Common myeloid progenitor, CD34-positive (primary cell): ENCODE data around the gene TTC21A.

Experiments used
- CTCF ChIA-PET: fragments of 350-600 bp; sonication (Branson Sonifier 250); formaldehyde crosslinking; loops from one replicate; lab custom pipeline; 2021; ENCODE audit warnings: antibody characterized with exemption; lab: Charles Lee
- POLR2A ChIA-PET: fragments of 350-600 bp; sonication (Branson Sonifier 250); formaldehyde crosslinking; loops from one replicate; lab custom pipeline; 2021; ENCODE audit warnings: antibody characterized with exemption; lab: Charles Lee
- DNase-seq, 3 donors: peaks; one replicate each; pipeline versions ENCODE4 v3.0.0 to v3.0.0-alpha.2; 2013
- H3K27ac ChIP-seq, 2 experiments: 1 replicate in 1 of 2; 2 replicates in 1 of 2; pipeline ENCODE4 v1.7.0; 2013; ENCODE audit warnings: inconsistent platforms in 2 of 2, low read length in 2 of 2, mild to moderate bottlenecking in 2 of 2, low read depth in 1 of 2, moderate library complexity in 1 of 2; ENCODE audit not compliant: severe bottlenecking in 2 of 2, insufficient read depth in 1 of 2, poor library complexity in 1 of 2
- H3K27me3 ChIP-seq, 5 experiments: replicated peaks in 2 of 5; 1 replicate in 3 of 5; 2 replicates in 2 of 5; pipeline versions ENCODE4 v1.6.1 to v1.7.0; 2013; ENCODE audit warnings: low read length in 4 of 5, mild to moderate bottlenecking in 2 of 5, moderate library complexity in 2 of 5, inconsistent platforms in 1 of 5; ENCODE audit not compliant: insufficient read depth in 5 of 5, control insufficient read depth in 4 of 5
- H3K36me3 ChIP-seq, 4 experiments: 1 replicate in 2 of 4; 2 replicates in 2 of 4; pipeline versions ENCODE4 v1.6.1 to v1.7.0; 2013; ENCODE audit warnings: low read length in 3 of 4, control low read depth in 1 of 4, mild to moderate bottlenecking in 1 of 4; ENCODE audit not compliant: control insufficient read depth in 4 of 4, insufficient read depth in 4 of 4
- H3K4me1 ChIP-seq, 4 experiments: 1 replicate in 3 of 4; 2 replicates in 1 of 4; pipeline versions ENCODE4 v1.6.1 to v1.7.1; 2013; ENCODE audit warnings: low read length in 3 of 4, mild to moderate bottlenecking in 3 of 4, control low read depth in 1 of 4, inconsistent platforms in 1 of 4, moderate library complexity in 1 of 4; ENCODE audit not compliant: control insufficient read depth in 4 of 4, insufficient read depth in 4 of 4; ENCODE audit errors: control extremely low read depth in 1 of 4
- H3K4me3 ChIP-seq, 7 experiments: 1 replicate in 4 of 7; 2 replicates in 3 of 7; pipeline versions ENCODE4 v1.5.1 to v1.7.0; 2013; ENCODE audit warnings: mild to moderate bottlenecking in 7 of 7, low read length in 6 of 7, moderate library complexity in 6 of 7, inconsistent platforms in 2 of 7, low read depth in 2 of 7, control low read depth in 1 of 7; ENCODE audit not compliant: insufficient read depth in 4 of 7, control insufficient read depth in 1 of 7; ENCODE audit errors: extremely low read depth in 1 of 7
- H3K9me3 ChIP-seq, 5 experiments: 1 replicate in 4 of 5; 2 replicates in 1 of 5; pipeline versions ENCODE4 v1.6.1 to v1.7.1; 2013; ENCODE audit warnings: low read length in 4 of 5, mild to moderate bottlenecking in 2 of 5, inconsistent platforms in 1 of 5, low read depth in 1 of 5, moderate library complexity in 1 of 5; ENCODE audit not compliant: control insufficient read depth in 4 of 5, insufficient read depth in 2 of 5; ENCODE audit errors: control extremely low read depth in 1 of 5
- WGBS: methylation state at CpG from one replicate; pipeline ENCODE4 v1.1.5; 2013; ENCODE audit not compliant: insufficient coverage; 5-methylcytosine and 5-hydroxymethylcytosine counted together

Gene TTC21A

DNA sequence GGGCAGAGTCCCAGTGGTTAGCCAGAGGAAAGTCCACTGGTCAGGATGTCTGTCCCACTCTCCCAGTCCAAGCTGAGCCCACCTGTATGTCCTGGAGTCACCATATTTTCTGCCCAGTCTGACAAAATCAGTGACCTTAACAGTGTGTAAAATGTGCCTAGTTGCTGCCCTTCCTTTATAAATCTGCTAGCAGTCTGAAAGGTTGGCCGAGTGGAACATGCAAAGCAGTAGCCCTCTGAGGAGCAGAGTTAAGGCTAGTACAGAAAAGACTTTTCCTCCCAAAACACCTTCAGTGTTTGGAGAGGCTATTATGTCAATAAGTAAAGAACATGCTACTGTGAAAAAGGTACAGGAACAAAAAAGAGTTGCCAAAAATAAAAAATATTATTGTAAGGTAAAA lies 15.3 kb downstream of the TTC21A start:
- Histone ChIP-seq H3K4me1 (peaks cover 2 to 30% (median 22%) of the 10 kb centered on the region in 4 experiments), H3K27me3 (no peaks in the 10 kb centered on the region), H3K4me3 (no peak overlapping the region), H3K9me3 (no peaks in the 10 kb centered on the region), H3K36me3 (no peaks in the 10 kb centered on the region), H3K27ac (no peak overlapping the region)
- WGBS, result 83% methylated on average over 1 of the region's 1 CpG
- POLR2A ChIA-PET, result no interaction called here
- CTCF ChIA-PET, result interaction anchor here (2.7 to 6.5 kb wide), 2 partner anchors 11 to 15 kb away, joined by 9 to 33 read pairs; partner anchors contain the start of genes GORASP1 and TTC21A
- no peak for DNase-seq

DNA sequence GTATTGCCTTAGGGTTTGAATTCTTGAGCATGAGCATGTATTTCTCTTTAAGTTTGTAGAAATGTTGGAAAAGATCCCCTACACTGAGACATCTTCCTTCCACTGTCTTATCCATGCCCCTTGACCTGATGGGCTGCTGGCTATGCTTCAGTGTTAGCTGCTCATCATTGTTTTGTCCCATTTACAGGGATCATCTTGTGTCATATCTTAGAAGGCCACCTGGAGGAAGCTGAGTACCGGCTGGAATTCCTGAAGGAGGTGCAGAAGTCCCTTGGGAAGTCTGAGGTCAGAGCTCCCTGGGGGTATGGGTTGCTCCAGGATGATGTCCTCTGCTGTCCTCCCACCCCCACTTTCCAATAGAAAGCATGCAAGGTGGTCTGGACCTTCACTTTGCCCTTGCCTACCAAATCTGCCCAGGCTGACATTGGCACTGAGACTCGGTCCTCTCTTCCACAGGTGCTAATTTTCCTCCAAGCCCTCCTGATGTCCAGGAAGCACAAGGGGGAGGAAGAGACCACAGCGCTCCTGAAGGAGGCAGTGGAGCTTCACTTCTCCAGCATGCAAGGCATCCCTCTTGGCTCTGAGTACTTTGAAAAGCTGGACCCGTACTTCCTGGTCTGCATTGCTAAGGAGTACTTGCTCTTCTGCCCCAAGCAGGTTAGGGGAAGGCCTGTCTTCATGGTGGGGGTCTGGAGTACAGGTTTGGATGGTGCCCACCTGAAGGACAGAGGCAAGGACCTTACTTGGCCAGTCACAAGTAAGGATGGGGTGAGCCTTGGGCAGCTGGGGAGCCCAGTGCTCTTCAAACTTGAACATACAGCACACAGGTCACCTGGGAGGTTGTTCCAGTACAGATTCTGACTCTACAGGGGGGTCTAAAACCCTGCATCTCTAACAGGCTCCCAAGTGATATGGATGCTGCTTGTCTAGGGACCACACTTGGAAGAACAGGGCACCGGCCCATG lies 17.7 kb downstream of the TTC21A start:
- POLR2A ChIA-PET, result interaction anchor here (1.1 kb wide), 1 partner anchor 18 kb away, joined by 3 read pairs; the partner anchor contains the start of genes GORASP1 and TTC21A
- H3K9me3 ChIP-seq, result no peaks in the 10 kb centered on the region
- peaks cover 9 to 37% (median 37%) of the 10 kb centered on the region in 4 experiments for H3K4me1 ChIP-seq
- H3K4me3 ChIP-seq, result no peak overlapping the region
- no peak for DNase-seq
- 96% methylated on average over 3 of the region's 5 CpGs for WGBS
- H3K36me3 ChIP-seq, result no peaks in the 10 kb centered on the region
- CTCF ChIA-PET, result interaction anchor here (1.0 to 11.3 kb wide), 15 partner anchors 9 to 164 kb away, joined by 3 to 122 read pairs (median 8); partner anchors contain the start of genes GORASP1 and TTC21A
- no peak overlapping the region for H3K27ac ChIP-seq
- no peaks in the 10 kb centered on the region for H3K27me3 ChIP-seq

DNA sequence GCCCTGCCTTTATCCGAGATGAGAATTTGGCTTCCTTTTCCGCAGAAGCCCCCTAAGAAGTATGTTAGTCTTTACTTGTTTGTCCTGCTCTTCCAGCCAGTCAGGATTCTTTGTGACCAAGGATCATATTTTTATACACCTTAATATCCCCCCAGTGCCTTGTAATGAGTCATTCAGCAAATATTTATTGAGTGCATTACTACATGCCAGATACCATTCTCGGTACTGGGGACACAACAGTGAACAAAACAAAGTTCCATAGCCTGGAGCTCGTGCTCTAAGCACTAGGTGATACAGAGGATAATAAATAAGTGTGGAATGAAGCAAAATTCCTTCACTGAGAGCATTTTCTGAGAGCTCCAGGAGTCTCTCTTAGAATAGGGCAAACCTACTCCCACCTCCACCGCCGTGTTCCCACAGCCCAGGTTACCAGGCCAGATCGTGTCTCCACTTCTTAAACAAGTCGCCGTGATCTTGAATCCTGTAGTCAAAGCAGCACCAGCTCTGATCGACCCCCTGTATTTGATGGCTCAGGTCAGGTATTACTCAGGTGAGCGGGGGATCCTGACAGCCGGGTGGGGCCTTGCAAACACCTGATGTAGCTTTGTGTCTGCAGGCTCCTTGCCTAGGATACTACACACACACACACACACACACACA lies 18.5 kb downstream of the TTC21A start:
- ChIA-PET CTCF (interaction anchor here (0.8 to 11.3 kb wide), 25 partner anchors 8 to 163 kb away, joined by 3 to 122 read pairs (median 7); partner anchors contain the start of genes GORASP1 and TTC21A), POLR2A (interaction anchor here (1.1 to 1.9 kb wide), 4 partner anchors 15 to 162 kb away, joined by 3 to 14 read pairs (median 5); partner anchors contain the start of genes GORASP1 and TTC21A)
- H3K27ac ChIP-seq, result no peak overlapping the region
- no peak overlapping the region for H3K4me3 ChIP-seq
- WGBS, result 89% methylated on average over 6 of the region's 12 CpGs
- H3K9me3 ChIP-seq, result no peaks in the 10 kb centered on the region
- H3K27me3 ChIP-seq, result no peaks in the 10 kb centered on the region
- no peaks in the 10 kb centered on the region for H3K36me3 ChIP-seq
- peaks cover 9 to 38% (median 37%) of the 10 kb centered on the region in 4 experiments for H3K4me1 ChIP-seq
- no peak for DNase-seq

DNA sequence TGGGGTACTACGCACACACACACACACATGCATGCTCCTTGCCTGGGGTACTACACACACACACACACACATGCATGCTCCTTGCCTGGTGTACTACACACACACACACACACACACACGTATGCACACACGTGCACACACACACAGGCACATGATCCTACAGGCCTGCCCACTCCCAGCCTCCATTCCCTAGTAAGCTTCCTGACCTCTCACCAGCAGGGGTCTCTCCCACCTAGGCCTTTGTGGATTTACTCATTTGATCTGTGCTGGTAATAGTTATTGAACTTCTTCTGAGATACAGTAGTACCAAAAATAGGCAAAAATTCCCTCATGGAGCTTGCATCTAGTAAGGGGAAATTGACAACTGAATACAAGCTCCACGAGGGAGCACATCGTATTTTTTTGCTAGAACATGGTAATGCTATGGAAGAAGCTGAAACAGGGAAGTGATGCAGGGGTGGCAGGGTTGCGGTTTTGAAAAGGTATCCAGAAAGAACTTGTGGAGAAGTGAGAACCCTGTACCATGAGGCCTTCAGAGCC lies 19.1 kb downstream of the TTC21A start:
- Histone ChIP-seq H3K27me3 (no peaks in the 10 kb centered on the region), H3K27ac (no peak overlapping the region), H3K4me3 (no peak overlapping the region), H3K4me1 (peaks cover 13 to 40% (median 33%) of the 10 kb centered on the region in 4 experiments), H3K36me3 (no peaks in the 10 kb centered on the region), H3K9me3 (no peaks in the 10 kb centered on the region)
- peak; percentile 60 to 65 (median 64) for DNase-seq
- ChIA-PET POLR2A (interaction anchor here (1.1 to 1.9 kb wide), 3 partner anchors 14 to 162 kb away, joined by 5 to 14 read pairs (median 5); no protein-coding TSS in a partner anchor), CTCF (interaction anchor here (0.8 to 11.3 kb wide), 36 partner anchors 7 to 163 kb away, joined by 3 to 122 read pairs (median 6); partner anchors contain the start of genes CX3CR1, GORASP1 and TTC21A)
- WGBS, result 6% methylated on average over 3 of the region's 6 CpGs

DNA sequence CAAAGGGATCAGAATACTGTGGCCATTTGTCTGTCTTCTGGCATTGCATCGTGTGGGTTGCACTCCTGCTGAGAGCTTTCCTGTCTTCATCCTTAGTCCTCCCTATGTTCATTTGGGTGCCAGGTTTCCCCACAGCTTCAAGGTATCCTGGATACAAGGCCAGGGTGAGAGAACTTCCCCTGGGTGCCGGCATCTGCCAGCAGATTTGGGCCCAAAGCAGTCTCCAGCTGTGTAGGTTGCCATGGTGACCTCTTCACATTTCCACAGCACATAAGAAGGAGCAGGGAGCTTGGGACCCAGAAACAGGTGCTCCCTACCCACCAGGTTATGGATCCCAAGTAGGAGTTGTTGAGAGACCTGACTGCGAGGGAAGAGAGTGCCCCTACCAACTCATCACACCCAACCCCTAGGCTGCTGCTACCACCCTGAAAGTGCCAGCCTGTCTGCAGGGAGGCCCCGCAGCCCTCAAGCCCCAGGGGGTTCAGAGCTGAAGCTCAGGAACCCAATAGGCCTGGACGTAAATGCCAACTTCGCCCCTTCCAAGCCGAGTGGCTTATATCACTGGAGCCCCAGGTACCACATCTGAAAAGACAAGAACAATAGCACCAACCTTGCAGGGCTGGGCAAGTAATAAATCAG lies 19.9 kb downstream of the TTC21A start:
- no peaks in the 10 kb centered on the region for H3K36me3 ChIP-seq
- no peaks in the 10 kb centered on the region for H3K9me3 ChIP-seq
- H3K27ac ChIP-seq, result peak overlapping the region in 1 of 2 experiments; percentile 27
- ChIA-PET CTCF (interaction anchor here (0.8 to 11.3 kb wide), 32 partner anchors 9 to 162 kb away, joined by 3 to 122 read pairs (median 6); partner anchors contain the start of genes CX3CR1, GORASP1 and TTC21A), POLR2A (interaction anchor here (1.6 to 1.9 kb wide), 2 partner anchors 14 to 20 kb away, joined by 5 to 14 read pairs; no protein-coding TSS in a partner anchor)
- peak overlapping the region in 2 of 7 experiments; percentile 29 to 30 for H3K4me3 ChIP-seq
- peaks cover 13 to 43% (median 31%) of the 10 kb centered on the region in 4 experiments for H3K4me1 ChIP-seq
- no peak for DNase-seq
- H3K27me3 ChIP-seq, result no peaks in the 10 kb centered on the region
- 58% methylated on average over 5 of the region's 7 CpGs for WGBS

DNA sequence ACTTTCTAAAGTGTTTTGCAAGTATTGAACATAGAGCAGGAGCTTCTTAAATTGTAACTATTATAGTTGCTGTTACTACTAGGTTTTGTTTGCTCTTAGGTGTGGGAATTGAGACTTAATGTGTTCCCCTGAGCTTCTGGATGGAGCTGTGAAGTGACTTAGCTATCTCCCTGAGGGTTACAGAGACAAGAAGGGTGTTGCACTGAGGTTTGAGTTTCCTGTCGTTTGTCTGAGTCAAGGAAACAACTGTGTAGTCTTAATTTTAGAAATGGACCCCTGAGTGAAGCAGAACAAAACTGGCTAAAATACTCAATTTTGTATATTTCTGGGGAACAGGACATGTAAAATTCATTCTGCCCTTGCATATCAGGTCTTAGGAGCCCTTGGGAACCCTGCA lies 20.4 kb downstream of the TTC21A start:
- 0% methylated on average over 1 of the region's 1 CpG for WGBS
- Histone ChIP-seq H3K9me3 (no peaks in the 10 kb centered on the region), H3K4me1 (peaks cover 13 to 44% (median 32%) of the 10 kb centered on the region in 4 experiments), H3K27me3 (no peaks in the 10 kb centered on the region), H3K4me3 (peak overlapping the region in 3 of 7 experiments; percentile 10 to 32 (median 30)), H3K27ac (peak overlapping the region in 1 of 2 experiments; percentile 27), H3K36me3 (no peaks in the 10 kb centered on the region)
- ChIA-PET POLR2A (interaction anchor here (1.9 kb wide), 1 partner anchor 20 kb away, joined by 14 read pairs; no protein-coding TSS in a partner anchor), CTCF (interaction anchor here (1.1 to 11.3 kb wide), 20 partner anchors 9 to 161 kb away, joined by 3 to 122 read pairs (median 8); partner anchors contain the start of genes GORASP1 and TTC21A)
- peak in 1 of 3 donors; percentile 50 for DNase-seq
